ENCODE measurements around the gene KCNG2.

The KCNG2 gene

DNA sequence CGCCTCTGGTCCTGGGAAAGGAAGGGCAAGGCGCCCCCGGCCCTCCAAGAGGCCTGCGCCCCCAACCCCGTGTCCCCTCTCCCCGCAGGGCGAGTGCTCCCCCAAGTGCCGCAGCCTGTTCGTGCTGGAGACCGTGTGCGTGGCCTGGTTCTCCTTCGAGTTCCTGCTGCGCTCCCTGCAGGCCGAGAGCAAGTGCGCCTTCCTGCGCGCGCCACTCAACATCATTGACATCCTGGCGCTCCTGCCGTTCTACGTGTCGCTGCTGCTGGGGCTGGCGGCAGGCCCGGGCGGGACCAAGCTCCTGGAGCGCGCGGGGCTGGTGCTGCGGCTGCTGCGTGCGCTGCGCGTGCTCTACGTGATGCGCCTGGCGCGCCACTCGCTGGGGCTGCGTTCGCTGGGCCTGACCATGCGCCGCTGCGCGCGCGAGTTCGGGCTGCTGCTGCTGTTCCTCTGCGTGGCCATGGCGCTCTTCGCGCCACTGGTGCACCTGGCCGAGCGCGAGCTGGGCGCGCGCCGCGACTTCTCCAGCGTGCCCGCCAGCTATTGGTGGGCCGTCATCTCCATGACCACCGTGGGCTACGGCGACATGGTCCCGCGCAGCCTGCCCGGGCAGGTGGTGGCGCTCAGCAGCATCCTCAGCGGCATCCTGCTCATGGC, 101.3 kb downstream of the KCNG2 start:
- DNase-seq (ENCODE audit: low spot score in 2 of 2): no peak
- Histone ChIP-seq H3K4me1 (no peaks in the 10 kb centered on the region), H3K36me3 (replicated peaks) (peaks cover 8% of the 10 kb centered on the region), H3K27me3 (ENCODE audit: low read depth) (no peaks in the 10 kb centered on the region), H3K4me3 (no peak overlapping the region), H3K9me3 (no peaks in the 10 kb centered on the region; the same call in 1 of the 2 replicates)
- in situ Hi-C loops (cut with MboI; ENCODE audit: low sequenced_read_pairs): no loop called here

DNA sequence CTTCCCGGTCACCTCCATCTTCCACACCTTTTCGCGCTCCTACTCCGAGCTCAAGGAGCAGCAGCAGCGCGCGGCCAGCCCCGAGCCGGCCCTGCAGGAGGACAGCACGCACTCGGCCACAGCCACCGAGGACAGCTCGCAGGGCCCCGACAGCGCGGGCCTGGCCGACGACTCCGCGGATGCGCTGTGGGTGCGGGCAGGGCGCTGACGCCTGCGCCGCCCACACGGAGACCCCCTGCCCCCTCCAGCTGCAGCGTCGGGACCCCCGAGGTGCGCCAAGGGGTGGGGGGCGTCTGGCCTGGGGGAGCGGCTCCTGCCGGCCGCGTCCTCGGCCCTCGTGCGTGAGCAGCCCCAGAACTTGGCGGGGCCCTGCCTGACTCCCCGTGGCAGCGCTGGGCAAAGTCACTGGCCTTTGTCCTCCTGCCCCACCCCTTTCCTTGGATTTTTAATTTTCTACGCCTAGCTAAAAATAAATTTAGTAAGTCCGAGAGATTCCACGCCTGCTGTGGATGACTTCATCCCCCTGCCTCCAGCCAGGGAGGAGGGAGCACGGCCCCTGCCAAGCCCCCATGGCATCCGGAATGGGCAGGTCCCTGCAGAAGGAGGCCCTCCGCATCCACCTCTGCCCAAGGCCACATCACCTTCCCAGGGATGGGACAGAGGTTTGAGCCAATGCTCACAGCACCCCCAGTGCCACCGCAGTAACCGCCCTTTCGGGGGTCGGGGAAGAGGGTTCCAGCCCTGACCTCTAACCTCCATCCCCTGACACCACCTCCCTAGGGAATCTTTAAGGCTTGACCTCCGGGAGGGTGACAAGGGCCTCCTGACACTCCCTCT, 102.1 kb downstream of the KCNG2 start:
- Histone ChIP-seq H3K27me3 (ENCODE audit: low read depth) (no peaks in the 10 kb centered on the region), H3K4me1 (no peaks in the 10 kb centered on the region), H3K4me3 (no peak overlapping the region), H3K36me3 (replicated peaks) (peaks cover 8% of the 10 kb centered on the region), H3K9me3 (no peaks in the 10 kb centered on the region; the same call in 1 of the 2 replicates)
- in situ Hi-C loops (cut with MboI; ENCODE audit: low sequenced_read_pairs): no loop called here
- no peak for DNase-seq (ENCODE audit: low spot score in 2 of 2)

DNA sequence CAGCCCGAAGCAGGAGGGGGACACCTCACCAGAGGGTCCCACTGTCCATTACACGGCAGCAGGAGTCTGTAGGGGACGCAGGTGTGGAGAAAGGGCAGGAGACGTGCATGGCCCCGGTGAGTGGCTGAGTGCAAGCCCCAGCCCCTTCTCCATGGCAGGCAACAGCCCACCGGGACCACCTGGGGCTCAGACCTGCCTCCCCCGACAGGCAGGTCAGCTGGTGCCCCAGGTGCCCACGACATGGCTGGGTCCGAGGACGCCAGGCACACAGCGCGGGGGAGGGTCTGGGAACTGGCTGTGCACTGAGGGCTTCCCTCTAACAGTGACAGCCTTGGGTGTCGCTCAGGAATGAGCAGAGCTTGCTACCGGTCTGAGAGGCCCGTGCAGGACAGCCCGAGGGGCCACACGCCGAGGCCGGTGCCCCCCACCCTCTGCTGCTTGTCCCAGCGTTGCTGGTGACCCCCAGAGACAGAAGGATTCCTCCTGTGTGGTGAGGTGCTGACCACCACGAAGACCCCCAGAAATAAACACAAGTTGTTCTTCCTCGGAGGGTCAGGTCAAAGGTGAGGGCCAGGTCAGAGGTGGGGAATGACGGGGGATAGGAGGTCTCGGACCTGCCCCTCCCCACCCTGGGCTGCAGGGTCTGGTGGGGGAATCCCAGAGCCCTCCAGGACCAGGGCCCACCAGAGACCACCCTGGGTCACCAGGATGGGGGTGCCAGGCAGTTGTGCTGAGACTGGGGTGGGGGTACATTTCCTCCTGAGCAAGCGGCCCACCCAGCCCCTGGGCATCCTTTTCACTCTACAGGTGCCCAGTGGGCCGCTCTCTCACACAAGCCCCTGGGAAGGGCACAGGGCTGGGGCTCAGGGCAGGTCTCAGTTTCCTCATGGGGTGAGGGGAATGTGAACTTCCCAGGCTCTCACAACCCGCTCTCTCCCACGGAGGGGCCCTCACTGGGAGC, 103.2 kb downstream of the KCNG2 start:
- Histone ChIP-seq H3K27me3 (ENCODE audit: low read depth) (no peaks in the 10 kb centered on the region), H3K36me3 (replicated peaks) (peaks cover 8% of the 10 kb centered on the region), H3K4me3 (no peak overlapping the region), H3K9me3 (no peaks in the 10 kb centered on the region; the same call in 1 of the 2 replicates), H3K4me1 (no peaks in the 10 kb centered on the region)
- DNase-seq (ENCODE audit: low spot score in 2 of 2): peak in 1 of 2 experiments; percentile 6
- in situ Hi-C loops (cut with MboI; ENCODE audit: low sequenced_read_pairs): no loop called here

DNA sequence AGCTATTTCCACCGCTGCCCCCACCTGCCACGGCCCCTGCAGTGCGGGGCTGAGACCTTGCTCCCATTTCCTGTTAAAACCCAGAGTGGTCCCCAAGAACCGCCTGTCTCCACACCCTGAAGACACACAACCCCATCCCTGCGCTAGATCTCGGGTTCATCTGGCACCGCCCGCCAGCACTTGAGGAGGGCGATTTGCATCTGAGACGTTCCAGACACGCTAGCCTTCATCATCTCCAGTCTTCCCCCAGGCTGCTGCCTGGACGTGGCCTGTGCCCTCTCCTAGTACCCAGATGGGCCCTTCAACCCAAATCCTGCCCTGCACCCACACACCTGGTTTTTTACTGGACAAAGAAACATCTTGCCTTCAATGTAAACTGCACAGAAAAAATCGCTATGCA, 103.9 kb downstream of the KCNG2 start:
- in situ Hi-C loops (cut with MboI; ENCODE audit: low sequenced_read_pairs): no loop called here
- Histone ChIP-seq H3K36me3 (replicated peaks) (peaks cover 8% of the 10 kb centered on the region), H3K4me3 (no peak overlapping the region), H3K9me3 (no peaks in the 10 kb centered on the region), H3K27me3 (ENCODE audit: low read depth) (no peaks in the 10 kb centered on the region), H3K4me1 (no peaks in the 10 kb centered on the region)
- DNase-seq (ENCODE audit: low spot score in 2 of 2): no peak

DNA sequence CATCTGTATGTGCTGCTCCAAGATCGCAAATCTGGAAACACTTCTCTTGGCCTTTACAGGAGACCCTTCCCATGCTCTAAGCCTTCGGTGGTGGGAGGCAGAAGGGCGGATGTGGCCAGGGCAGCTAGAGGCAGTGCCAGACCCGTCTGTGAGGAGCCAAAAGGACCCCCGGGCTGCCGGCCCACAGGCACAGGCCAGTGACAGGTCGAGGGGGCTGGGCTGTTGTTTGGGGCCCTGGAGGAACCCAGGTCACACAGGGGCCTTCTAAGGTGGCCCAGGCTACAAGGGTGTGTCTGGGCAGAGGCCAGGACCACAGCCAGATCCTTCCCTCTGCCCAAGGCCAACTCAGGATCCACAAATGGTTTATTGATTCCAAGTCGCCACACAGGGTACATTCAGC, 104.3 kb downstream of the KCNG2 start:
- no peaks in the 10 kb centered on the region for H3K9me3 ChIP-seq
- no peak for DNase-seq (ENCODE audit: low spot score in 2 of 2)
- H3K4me3 ChIP-seq: no peak overlapping the region
- in situ Hi-C loops (cut with MboI; ENCODE audit: low sequenced_read_pairs): no loop called here
- peaks cover 8% of the 10 kb centered on the region for H3K36me3 ChIP-seq (replicated peaks)
- H3K27me3 ChIP-seq (ENCODE audit: low read depth): no peaks in the 10 kb centered on the region
- H3K4me1 ChIP-seq: no peaks in the 10 kb centered on the region

DNA sequence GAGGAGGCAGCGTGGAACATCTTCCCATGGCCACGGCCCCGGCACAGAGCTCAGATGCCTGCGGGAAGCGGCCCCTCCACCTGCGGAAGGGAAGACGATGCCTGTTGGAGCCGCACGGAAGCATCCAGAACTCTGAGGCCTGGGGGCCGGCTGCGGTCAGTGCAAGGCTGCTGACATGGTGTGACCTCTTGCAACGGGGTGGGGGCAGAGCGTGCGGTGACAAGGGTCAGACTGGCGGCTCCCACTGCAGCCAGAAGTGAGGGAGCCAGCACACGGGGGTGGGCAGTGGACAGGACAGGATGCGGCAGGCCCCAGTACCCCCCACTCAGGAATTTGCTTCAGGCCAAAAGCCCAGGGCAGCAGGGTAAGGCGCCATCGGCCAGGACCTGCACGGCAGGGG, 104.9 kb downstream of the KCNG2 start:
- Histone ChIP-seq H3K36me3 (replicated peaks) (peaks cover 8% of the 10 kb centered on the region), H3K4me1 (no peaks in the 10 kb centered on the region), H3K9me3 (no peaks in the 10 kb centered on the region), H3K4me3 (no peak overlapping the region), H3K27me3 (ENCODE audit: low read depth) (no peaks in the 10 kb centered on the region)
- in situ Hi-C loops (cut with MboI; ENCODE audit: low sequenced_read_pairs): no loop called here
- no peak for DNase-seq (ENCODE audit: low spot score in 2 of 2)

DNA sequence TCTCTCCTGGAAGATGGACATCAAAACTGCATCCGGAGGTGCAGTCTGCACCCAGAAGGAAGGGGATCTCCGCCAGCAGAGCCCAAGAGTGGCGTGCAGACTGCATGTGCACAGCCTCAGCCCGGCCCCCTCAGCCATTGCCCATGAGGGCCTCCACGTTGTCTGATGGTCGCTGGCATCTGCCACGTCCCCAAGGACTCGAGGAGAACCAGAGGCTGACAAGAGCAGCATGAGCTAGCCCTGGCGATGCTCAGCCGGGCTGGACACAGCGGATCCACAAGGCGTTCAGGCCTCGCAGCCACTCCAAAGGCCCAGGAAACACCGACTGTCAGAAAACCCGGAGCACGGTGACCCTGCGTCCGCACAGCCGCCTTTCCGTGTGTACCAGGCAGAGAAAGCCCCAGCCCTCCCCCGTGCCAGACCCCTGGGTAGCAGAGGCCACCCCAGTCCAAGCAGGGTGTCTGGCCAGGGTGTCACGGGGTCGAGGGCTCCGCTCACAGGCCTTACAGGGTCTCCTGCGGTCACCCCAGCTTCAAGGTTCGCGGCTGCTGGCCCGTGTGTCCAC, 105.4 kb downstream of the KCNG2 start:
- H3K36me3 ChIP-seq (replicated peaks): peaks cover 8% of the 10 kb centered on the region
- H3K27me3 ChIP-seq (ENCODE audit: low read depth): no peaks in the 10 kb centered on the region
- no peaks in the 10 kb centered on the region for H3K4me1 ChIP-seq
- no peak overlapping the region for H3K4me3 ChIP-seq
- no peaks in the 10 kb centered on the region for H3K9me3 ChIP-seq
- no peak for DNase-seq (ENCODE audit: low spot score in 2 of 2)
- in situ Hi-C loops (cut with MboI; ENCODE audit: low sequenced_read_pairs): no loop called here

DNA sequence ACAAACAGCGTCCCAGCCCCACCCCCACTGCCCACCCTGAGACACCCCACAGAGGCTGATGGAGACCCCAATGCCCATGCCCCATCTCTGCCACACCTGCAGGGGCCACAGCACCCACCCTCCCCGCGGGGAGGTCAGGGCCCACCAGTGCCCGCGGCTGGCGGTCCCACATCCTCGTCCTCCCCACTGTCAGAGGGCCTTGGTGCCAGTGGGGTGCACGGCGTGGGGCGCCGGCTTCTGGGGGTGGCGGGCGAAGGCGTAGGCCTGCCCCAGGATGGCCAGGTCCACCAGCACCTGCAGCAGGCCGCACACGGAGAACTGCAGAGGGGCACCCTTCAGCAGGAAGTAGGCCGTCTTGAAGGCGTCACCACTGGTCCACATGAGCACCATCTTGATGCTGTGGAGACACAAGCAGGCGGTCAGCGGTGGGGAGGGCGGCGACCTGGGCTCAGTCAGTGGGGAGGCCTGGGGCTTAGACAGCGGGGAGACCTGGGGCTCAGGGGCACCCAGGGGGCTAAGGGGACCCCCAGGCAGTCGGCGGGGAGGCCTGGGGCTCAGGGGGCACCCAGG, 106.1 kb downstream of the KCNG2 start:
- in situ Hi-C loops (cut with MboI; ENCODE audit: low sequenced_read_pairs): no loop called here

DNA sequence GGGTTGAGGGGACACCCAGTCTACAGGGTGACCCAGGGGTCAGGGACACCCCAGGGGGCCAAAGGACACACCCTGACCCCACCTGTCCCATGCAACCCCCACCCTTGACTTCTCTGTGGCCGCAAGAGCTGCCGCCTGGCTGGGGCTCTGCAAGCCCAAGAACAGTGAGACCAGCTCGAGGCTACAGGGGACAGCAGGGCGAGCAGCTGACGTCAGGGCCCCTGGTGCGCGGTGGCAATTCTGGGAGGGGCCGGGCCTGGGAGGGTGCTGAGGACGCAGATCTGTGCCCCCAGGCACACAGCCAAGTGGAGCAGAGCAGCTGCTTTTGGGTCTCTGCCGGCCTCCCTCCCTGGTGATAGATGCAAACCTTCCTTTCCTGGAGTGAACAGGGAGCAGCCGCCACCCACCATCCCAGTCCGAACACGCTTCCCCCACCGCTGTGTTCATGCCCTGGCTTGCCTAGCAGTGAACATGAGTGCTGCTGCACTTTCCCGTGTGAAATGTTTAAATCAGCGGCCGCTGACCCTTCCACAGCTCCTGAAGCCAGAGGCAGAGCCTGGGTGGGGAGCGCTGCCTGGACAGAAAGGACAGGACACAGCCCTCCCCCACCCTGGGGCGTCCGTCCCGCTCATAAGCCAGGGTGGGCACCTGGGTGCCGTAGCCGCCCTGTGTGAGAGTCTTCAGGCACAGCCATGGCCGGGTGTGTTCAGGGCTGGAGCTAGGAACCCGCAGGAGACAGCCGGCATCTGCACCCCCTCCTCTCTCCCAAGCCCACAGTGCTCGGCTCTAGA, 106.8 kb downstream of the KCNG2 start:
- no peak for DNase-seq (ENCODE audit: low spot score in 2 of 2)
- Histone ChIP-seq H3K27me3 (ENCODE audit: low read depth) (no peaks in the 10 kb centered on the region), H3K4me3 (no peak overlapping the region), H3K9me3 (no peaks in the 10 kb centered on the region), H3K4me1 (no peaks in the 10 kb centered on the region), H3K36me3 (replicated peaks) (peaks cover 8% of the 10 kb centered on the region)
- in situ Hi-C loops (cut with MboI; ENCODE audit: low sequenced_read_pairs): no loop called here

More for the DNA sequence above, 106.1 kb downstream of the KCNG2 start:
- Histone ChIP-seq H3K4me3 (no peak overlapping the region), H3K9me3 (no peaks in the 10 kb centered on the region), H3K36me3 (replicated peaks) (peaks cover 8% of the 10 kb centered on the region), H3K27me3 (ENCODE audit: low read depth) (no peaks in the 10 kb centered on the region), H3K4me1 (no peaks in the 10 kb centered on the region)
- DNase-seq (ENCODE audit: low spot score in 2 of 2): no peak

DNA sequence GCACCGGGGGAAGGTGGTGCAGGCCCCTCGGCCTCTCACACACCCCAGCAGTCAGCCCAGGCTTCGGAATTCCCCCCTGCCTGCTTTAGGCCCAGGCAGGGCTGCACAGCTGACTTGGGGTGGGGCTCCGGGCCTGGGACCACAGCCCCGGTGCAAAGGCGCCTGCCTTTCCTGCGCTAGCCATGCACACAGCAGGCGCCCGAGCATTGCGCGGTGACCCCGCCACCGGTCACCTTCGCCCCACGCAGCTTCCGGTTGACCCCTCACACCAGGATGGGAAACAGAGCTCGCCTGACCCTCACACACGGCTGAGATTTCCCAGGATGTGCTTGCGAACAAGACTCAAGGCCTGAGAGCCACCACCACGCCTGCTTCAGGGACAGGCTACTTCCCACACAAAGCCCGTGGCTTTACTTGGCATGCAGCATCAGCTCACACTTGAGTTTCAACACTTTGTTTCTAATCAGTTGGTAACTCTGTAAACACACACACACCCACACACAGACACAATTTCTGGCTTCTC, 107.7 kb downstream of the KCNG2 start:
- Histone ChIP-seq H3K9me3 (no peaks in the 10 kb centered on the region), H3K36me3 (replicated peaks) (peaks cover 8% of the 10 kb centered on the region), H3K27me3 (ENCODE audit: low read depth) (no peaks in the 10 kb centered on the region), H3K4me1 (no peaks in the 10 kb centered on the region), H3K4me3 (no peak overlapping the region)
- in situ Hi-C loops (cut with MboI; ENCODE audit: low sequenced_read_pairs): no loop called here
- DNase-seq (ENCODE audit: low spot score in 2 of 2): no peak

DNA sequence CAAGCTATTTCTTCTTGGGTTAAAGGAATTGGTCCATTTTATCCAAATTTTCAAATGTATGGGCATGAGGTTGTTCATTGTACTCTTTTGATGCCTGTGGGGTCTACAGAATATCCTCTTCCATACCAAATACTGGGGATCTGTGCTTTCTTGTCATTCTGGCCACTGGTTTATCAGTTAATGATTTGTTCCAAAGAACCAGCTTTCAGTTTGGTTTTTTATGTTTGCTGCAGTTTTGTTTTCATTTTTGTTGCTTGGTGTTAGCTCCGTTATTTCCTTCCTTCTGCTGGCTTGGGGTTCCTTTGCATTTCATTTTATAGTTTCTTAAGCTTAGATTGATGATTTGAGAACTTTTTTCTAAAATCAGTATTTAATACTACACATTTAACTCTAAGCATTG, 108.3 kb downstream of the KCNG2 start:
- Histone ChIP-seq H3K4me1 (no peaks in the 10 kb centered on the region), H3K36me3 (replicated peaks) (peaks cover 8% of the 10 kb centered on the region), H3K4me3 (no peak overlapping the region), H3K9me3 (no peaks in the 10 kb centered on the region), H3K27me3 (ENCODE audit: low read depth) (no peaks in the 10 kb centered on the region)
- no peak for DNase-seq (ENCODE audit: low spot score in 2 of 2)
- in situ Hi-C loops (cut with MboI; ENCODE audit: low sequenced_read_pairs): no loop called here

DNA sequence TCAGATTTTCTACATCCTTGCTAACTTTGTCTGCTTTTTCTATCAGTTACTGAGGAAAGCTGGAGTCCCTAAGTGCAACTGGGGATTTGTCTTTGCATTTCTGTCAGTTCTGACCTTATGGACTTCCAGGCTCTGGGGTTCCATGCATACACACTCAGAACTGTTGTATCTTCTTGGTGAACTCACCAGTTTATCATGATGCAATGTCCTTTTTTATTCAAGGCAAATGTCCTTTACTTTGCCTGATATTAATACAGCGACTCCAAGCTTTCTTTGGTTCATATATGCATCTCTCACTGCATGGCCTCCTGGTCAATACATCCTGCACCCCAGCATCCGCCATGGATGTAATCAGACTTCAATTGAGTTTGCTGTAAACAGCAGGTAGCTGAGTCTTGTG, 109.0 kb downstream of the KCNG2 start:
- DNase-seq (ENCODE audit: low spot score in 2 of 2): no peak
- Histone ChIP-seq H3K4me1 (no peaks in the 10 kb centered on the region), H3K4me3 (no peak overlapping the region), H3K9me3 (no peaks in the 10 kb centered on the region), H3K36me3 (replicated peaks) (peaks cover 8% of the 10 kb centered on the region), H3K27me3 (ENCODE audit: low read depth) (no peaks in the 10 kb centered on the region)
- in situ Hi-C loops (cut with MboI; ENCODE audit: low sequenced_read_pairs): no loop called here
